NCI-H2196 (cell line): ENCODE data around the gene LRRC26.

Experiments used
- DNase-seq: peaks from one replicate; lab custom pipeline; 2025; ENCODE audit not compliant: unreplicated experiment; lab: John Stamatoyannopoulos, UW

The LRRC26 gene

DNA sequence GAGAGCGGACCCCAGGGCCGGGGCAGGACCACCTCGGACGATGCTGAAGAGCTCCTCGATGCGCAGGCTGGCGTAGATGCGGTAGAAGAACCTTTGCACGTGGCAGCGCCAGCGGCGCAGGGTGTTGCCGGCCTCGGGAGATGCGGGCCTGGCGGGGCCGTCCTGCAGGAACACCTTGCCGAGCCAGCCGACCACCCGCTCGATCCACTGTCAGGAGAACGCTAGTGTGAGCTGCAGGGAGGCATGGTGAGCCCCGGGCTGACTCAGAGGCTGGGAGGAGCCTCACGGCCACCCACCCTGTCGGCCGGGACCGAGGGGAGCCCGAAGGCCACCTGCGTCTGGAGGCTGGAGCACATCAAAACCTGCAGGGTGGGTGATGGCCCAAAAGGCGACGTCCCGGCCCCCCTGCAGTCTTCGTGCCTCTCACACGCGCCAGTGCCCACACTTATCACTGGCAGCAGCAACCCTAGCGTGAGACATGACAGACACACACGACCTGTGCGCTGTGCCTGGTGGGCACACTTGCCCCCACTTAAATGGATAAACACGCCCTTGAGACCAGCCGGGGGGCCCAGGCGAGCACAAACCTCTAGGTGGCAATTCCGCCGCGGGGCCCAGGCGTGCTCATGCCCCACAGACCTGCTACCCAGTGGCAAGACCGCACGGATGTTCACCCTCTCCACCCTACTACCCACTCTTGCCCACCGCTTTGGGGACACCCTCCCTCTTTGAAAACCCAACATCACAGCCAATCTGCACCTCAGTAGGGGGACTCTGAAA, 15.2 kb upstream of the LRRC26 start:
- DNase-seq: no peak

DNA sequence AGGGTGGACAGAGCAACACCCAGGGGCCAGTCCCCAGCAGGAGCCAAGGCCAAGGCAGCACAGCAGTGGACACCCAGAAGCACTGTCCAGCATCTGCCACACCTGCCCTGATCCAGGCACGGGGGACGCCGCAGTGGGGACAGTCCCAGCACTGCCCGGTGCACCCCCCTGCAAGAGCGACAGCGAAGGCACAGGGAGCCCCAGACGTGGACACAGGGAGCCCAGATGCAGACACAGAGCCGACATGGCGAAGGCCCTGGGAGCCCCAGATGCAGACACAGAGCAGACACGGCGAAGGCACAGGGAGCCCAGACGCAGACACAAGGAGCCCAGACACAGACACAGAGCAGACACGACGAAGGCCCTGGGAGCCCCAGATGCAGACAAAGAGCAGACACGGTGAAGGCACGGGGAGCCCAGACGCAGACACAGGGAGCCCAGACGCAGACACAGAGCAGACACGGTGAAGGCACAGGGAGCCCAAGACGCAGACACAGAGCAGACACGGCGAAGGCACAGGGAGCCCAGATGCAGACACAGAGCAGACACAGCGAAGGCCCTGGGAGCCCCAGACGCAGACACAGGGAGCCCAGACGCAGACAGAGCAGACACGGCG, 14.2 kb upstream of the LRRC26 start:
- no peak for DNase-seq

DNA sequence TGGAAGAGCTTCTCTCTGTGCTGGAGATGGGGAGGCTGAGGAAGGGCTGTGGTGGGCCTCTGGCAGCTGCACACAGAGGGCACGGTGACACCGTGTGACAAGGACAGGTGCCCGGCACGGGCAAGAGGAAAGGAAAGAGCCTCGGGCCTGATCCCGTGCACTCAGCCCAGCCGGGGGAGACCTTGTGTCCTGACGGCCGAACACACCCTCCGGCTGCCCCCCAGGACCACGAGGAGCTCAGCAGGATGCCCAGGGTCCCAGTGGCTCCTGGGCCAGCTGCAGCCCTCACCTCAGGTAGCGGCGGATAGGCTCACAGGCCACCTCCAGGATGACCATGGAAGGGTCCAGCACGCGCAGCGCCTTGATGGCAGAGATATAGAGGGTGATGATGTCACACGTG, 13.0 kb upstream of the LRRC26 start:
- no peak for DNase-seq

DNA sequence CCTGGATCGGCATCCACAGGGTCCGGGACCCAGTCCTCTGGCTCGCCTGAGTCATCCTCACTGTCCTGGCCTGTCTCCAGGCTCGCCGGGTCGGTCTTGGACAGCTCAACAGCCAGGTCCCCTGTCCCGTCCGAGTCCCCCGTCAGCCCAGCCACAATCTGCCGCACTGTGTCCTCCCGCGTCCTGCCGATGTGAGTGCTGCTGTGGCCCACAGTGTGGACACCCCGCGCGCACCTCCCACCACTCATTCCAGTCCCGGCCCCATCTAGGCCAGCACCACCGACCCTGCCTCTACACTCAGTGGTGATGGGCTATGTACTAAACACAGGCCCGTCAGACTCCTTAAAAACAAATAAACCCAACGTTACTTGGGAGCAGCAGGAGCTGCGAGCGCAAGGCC, 11.8 kb upstream of the LRRC26 start:
- no peak for DNase-seq

DNA sequence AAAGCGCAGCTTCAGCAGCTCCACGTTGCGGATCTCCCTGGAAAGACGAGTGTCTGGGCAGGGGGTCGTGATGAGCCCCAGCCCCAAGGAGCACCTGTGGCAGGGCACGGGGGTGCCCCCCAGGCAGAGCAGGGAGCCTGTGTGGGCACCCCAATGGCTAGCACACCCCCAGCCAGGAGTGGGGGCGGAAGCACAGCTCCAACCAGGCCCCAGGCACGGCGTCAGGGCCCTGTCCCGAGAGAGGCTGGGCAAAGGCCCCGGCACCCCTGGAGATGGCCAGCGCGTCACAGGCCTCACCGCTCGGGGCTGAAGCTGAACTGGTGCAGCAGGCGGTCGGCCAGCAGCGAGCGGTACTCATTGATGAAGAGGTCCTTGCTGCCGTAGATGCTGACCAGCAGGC, 10.6 kb upstream of the LRRC26 start:
- DNase-seq: no peak

DNA sequence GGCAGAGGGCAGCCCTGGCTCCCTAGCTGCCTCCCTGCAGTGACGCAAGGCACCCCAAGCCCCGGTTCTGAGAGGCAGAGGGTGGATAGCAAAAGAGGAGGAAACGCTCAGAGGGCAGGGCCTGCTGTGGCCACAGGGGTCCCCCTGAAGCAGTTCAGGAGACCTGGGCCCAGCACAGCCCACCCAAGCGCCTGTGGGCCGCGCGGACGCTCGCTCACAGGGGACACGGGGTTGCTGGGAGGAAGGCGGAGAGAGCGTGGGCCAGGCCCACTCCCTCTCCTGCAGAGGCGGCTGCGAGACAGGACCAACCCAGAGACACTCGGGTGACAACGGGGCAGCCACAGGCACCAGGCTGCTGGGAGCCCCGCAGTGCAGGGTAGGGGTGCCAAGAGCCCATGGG, 9.9 kb upstream of the LRRC26 start:
- no peak for DNase-seq

DNA sequence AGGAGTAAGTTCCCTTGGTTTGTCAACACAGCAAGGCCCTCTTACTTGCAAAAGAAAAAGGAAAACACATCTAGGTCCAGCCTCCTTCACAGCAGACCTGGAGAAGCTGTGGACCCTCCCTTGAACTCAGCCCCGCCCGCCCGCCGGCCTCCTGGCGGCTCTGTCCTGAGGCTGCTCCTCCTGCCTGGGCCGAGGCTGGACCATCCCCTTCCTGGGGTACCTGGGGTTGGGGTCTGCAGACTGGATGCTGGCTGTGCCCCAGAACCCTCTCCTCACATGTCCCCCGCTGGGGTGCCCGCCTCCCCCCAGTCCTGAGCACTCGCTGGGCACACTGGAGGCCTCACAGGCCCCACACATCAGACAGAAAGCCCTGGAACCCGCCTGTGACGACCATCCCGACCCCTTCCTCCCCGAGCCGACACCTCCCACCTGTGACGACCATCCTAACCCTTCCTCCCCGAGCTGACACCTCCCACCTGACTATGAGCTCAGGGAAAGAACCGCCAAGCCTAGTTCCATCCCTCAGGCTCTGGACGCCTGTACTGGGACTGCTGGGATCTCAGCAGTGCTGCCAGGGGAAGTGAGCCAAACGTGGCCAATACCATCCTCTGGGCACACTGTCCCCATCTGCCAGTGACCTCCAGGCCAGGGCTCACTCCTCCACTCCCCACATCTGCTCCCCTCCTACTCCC, 9.2 kb upstream of the LRRC26 start:
- no peak for DNase-seq

DNA sequence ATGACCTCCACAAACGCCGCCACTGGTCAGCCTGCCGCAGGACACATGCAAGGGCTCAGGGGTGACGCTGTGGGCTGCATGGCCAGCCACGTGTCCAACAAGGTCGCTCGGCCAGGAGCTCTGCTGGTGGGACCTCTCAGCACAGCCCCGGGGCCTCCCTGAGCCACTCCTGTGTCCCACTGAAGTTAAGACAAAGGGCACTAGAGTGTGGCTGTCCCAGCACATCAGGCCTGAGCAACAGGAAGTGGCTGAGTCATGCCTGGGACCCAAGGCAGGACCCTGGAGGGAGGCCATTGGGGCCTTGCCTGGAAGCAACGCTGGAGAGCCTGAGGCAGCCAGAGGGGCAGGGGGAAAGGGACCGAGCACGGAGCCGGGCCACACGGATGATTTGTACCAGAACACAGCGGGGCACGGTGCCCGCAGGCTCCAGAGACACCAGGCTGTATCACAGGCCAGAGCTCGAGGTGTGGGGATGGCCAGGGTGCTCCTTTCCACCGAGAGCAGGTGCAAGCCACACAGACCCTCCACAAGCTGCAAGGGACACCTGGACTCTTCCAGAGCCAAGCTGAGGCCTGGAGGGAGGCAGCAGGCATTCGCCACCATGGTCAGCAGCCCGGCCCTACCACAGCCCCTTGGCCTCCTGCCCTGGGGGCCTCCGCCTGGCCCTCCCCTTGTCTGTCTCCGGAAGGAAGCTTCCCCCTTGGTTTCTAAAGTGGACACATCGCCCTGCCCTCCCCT, 8.5 kb upstream of the LRRC26 start:
- no peak for DNase-seq

DNA sequence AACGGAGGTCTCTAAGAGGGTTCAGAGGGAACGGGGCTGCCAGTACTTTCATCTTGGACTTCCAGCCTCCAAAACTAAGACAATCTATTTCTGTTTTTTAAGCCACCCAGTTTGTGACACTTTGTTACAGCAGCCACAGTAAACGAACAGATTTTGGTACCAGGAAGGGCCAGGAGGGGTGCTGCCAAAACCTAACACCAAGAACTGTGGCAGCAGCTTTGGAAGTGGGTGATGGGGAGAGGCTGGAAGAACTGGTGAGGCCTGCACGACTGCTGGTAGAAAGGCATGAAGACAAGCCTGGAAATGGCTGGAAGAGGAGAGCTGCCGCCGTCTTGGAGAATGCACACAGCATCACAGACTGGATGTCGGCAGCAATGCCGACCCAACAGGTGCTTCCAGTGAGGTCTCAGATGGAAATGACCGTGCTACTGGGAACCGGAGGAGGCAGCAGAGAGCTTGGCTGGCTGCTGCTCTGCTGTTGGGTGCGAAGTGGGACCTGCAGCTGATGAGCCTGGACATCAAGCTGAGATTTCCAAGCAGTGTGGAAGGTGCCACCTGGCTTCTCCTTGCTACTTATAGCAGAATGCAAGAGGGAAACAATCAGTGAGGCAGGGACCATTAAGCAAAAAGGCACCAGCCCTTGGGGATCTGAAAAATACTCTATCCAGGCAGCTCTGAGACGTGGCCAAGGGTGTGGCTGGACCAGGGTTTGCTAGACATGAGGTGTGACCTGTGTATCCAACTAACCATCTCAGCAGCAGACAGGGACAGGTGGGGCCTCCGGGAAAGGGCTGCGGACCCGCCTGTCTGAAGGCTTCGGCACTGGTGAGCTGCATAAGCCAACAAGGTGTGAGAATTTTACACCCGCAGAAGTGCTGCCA, 6.7 kb upstream of the LRRC26 start:
- peak; percentile 62 for DNase-seq

DNA sequence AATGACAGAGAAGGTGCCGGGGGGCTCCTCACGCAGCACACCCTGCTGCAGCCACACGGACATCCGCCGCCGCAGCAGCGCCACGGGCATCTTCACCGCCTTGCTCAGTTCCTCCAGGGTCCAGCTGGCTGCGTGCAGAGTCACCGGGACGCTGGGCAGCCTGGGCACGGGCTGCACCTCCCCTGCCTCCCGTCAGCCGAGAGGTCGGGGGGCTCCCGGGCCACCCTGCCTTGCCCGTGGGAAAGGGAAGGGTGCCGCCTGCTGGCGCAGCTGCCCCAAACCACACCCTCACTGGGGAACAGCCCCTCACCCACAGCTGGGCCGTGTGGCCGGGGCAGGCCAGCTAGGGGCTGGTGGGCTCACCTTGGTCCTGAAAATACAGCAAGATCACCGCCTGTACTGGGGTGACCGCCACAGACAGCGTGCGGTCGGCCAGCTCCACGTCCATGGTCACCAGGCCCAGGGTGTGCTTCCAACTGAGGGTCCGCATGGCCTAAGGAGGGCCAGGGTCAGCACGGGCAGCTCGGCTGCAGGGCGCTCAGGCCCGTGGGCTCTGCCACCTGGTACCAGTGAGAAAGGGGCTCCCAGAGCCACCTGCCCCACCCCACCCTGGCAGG, 5.6 kb upstream of the LRRC26 start:
- no peak for DNase-seq

DNA sequence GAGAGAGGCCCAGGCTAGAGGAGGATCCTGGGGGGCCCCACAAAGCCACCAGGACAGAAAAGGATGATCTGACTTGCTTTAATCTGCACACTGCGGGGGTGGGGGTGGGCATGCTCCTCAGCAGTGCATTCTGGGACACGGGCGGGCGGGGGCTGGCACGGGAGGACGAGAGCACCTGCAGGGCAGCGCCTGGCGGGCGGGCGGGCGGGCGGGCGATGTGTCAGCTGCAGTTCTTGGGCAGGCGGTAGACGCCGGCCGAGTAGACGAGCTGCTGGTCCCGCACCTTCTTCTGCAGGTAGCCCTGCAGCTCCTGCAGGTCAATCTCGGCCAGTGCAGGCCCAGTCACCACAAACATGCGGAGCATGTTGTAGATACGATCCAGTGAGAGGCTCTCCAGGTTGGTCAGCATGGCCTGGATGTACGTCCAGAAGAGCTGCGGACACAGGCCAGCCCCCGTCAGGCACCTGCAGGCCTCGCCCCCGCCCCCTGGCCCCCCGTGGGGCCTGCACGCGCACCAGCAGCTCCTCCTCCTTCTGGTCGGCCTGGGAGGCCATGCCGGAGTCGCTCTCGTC, 5.0 kb upstream of the LRRC26 start:
- DNase-seq: no peak

DNA sequence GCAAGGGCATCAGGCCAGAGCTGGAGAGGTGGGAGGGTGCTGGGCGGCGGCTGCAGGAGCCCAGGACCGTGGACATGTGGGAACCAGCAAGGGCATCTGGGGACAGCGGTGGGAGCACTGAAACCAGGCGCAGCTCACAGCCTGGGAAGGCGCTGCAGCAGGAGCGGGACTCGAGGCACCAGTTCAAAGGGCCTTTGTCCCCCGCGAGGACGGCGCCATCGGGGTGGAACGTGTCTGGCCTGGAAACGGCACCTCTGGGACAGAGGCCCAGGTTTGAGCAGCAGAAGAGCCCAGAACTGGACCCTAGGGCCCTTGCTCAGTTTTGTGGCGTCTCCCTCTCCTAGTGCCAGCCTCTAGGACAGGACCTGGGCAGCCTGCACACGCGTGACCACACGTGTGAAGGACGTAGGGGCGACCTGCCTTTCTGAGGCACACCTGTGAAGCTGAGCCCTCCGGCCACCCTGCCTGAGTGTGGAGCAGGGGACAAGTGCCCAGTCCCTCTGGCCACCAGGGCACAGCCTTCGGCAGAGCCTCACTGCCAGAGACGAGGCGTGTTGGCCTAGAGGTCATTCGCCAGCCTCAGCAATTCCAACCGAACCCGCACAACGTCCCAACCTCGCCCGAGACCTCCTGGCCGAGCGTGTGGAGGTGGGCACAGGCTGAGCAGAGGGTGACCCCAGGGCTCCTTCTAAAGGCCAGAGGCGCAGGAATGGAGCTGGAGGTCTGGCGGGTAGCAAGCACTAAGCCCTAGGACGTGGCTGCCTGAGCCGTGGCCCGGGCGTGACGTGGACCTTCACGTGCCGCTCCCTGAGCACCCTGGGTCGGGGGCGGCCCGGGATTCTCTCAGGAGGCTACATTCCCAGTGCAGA, 4.2 kb upstream of the LRRC26 start:
- DNase-seq: no peak

DNA sequence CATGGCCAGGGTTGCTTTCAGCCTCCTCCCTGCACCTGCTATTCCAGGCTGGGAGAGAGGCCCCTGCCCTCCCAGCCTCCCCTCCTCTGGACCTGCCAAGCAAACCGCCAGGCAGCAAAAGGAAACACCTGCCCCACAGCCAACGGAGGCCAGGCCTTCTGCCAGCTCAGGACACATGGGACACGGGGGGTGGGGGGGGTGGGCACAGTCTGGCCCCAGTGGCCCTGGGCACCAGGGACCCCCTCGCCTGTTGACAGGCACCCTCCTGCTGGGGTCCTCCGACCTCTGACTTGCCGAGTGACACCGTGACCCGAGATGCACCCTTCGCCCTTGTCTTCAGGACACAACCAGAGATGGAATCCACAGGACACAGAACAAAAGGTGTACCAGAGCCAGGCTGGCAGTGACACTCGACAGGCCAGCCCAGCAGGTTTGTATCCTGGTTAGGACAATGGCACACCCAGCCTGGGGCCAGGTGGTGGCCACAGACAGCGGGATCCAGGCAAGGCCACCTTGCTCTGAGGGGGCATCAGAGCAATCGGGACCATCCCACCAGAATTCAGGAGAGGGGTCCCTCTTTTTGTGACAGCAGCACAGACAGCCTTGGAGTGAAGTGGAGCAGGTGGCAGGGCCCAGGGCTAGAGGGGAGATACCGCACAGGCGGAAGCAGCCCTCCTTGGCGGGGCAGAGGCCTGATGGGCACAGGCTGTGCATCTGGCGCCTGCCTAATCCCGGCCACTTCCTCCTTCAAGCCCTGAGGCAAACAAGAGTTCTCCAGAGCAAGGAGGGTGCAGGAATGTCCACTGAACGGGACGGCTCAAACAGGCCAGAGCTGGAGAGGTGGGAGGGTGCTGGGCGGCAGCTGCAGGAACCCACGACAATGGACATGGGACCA, 3.3 kb upstream of the LRRC26 start:
- peak; percentile 67 for DNase-seq

DNA sequence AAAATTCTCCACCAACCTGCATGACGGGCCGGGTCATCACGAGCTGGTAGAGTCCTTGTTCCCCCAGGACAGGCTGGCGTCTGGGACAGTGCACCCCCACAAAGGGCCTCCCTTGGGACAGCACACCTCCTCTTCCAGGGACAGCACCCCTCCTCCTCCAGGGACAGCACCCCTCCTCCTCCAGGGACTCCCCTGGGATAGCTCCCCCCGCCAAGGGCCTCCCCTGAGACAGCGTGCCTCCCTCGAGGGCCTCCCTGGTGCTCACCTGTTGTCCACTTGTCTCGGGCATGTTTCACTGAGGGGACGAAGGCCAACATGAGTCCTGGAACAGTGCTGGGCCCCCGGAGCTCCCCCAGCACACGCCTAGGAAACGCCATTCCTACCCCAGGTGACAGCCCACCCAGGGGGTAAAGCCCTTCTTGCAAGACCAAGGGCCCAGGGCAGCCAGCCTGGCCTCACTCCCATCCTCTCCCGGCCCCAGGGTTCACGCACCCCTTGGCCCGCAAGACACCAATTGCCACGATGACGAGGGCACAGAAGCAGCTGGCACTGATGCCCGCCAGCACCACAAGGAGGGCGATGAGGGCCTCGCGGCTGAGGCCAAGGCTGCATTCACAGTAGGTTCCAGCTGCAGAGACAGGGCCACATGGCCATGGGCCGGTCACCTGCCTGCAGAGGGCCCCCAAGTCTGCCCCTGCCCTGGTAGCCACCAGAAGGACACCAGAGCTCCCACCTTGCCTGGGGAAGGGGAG, 1.5 kb upstream of the LRRC26 start:
- DNase-seq: no peak

DNA sequence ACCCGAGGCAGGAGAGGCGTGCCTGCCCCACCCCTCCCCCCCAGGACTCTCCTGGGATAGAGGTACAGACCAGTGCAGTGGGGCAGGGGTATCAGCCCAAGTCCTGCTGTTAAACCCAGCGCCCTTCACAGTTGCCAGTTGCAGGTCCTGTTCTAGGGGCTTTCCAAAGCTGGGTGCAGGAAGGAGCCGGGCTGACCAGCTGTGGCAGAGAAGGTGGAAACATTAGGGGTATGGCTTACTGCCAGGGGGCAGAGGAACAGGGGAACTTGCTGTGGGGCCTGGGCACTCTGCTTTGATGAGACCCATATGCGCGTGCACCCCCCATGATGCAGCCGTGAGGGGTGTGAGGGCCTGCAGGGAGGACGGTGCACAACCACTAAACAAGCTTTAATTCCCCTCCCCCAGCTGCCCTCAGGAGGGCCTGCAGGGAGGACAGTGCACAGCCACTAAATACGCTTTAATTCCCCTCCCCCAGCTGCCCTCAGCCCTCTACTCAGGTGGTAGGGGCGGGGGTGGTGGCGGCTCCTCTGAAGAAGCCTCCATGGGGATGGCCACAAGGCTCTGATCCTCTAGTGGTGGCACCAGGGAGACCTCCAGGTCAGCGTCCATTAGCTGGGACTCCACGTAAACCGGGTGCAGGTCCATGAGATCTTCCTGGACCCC, 766 bp upstream of the LRRC26 start:
- DNase-seq: no peak
